Fibroblast of pulmonary artery (primary cell): ENCODE measurements around the gene DUSP19.
A peak's percentile ranks its signal among the peaks of the same experiment; 100 is the strongest.

Experiments used
- DNase-seq: peaks from one replicate; pipeline ENCODE4 v3.0.0-alpha.2; 2010; ENCODE audit warnings: low read depth
- H3K4me3 ChIP-seq: replicated peaks from 2 replicates; pipeline ENCODE4 v1.5.1; 2011; ENCODE audit warnings: low read depth, mild to moderate bottlenecking, control low read depth, low read length, moderate library complexity
- CTCF ChIP-seq: IDR thresholded peaks from 2 replicates; pipeline ENCODE4 v1.5.1; 2011; ENCODE audit warnings: mild to moderate bottlenecking, control low read depth, low read length, inconsistent platforms; ENCODE audit errors: missing control alignments

Gene DUSP19

DNA sequence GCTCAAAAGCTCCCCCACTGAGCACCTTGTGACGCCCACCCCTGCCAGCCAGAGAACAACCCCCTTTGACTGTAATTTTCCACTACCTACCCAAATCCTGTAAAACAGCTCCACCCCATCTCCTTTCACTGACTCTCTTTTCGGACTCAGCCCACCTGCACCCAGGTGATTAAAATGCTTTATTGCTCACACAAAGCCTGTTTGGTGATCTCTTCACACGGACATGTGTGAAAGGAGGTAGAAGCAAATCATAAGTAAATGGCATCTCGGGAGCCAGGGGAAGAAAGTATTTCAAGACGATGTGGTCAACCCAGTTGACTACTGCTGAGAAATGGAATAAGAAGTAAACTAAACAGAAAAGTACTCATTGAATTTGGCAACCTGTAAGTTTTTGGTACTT is 29.1 kb upstream of the DUSP19 start:
- no peak for TF ChIP-seq CTCF
- no peak for DNase-seq
- H3K4me3 ChIP-seq, result no peak overlapping the region

DNA sequence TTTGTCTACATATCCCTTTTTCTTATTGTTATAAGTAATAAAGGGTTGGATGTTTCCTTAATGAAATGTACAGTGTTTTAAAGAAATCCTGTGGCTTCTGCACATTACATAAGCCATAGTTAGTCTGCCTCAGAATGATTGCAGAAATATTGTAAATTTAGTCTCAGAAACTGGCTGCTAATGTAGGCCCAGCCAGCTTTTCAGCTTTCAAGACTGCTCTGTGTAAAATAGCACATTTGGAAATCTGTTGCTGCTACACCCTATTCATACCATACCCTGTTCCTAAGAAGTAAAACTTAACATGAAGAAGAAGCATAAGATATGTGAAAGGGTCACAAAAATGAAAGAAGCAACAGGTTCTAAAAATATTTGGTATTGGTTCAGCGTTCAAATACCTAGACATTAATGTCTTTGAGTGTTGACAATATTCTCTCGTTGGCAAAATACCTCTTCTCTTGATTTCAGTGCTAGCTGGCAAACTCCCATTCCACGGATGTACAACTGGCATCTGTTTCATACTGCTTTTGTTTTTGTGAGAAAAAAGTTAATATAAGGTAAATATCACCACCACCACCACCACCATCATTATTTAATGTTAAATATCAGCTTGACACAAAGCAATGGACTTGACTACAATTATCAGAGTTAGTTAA is 21.1 kb upstream of the DUSP19 start:
- no peak for TF ChIP-seq CTCF
- no peak for DNase-seq
- no peak overlapping the region for H3K4me3 ChIP-seq

DNA sequence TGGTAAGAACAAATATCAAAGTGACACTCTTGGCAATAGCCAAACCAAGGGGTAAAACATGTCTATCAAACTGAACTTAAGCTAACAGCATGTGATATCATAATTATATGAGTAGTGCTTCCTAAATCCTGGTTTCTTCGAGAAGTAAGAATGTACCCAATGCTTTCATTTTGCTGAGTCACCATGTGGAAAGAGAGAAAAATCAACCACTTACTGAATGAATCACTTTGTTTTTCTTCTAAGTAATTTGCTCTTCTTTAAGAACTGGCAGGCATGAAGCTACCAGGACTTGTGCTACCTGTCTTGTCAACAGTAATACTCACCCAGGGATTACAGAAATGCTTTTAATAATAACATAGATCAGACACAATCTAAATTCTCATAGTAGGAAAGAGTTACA is 19.0 kb upstream of the DUSP19 start:
- TF ChIP-seq CTCF, result no peak
- no peak overlapping the region for H3K4me3 ChIP-seq
- peak; percentile 85 for DNase-seq

GRCh38 chr2:183060571-183061231 is 17.8 kb upstream of the DUSP19 start:
- no peak overlapping the region for H3K4me3 ChIP-seq
- no peak for DNase-seq
- TF ChIP-seq CTCF, result no peak

GRCh38 chr2:183063083-183063482 is 15.5 kb upstream of the DUSP19 start:
- H3K4me3 ChIP-seq, result no peak overlapping the region
- no peak for TF ChIP-seq CTCF
- DNase-seq, result peak; percentile 94

DNA sequence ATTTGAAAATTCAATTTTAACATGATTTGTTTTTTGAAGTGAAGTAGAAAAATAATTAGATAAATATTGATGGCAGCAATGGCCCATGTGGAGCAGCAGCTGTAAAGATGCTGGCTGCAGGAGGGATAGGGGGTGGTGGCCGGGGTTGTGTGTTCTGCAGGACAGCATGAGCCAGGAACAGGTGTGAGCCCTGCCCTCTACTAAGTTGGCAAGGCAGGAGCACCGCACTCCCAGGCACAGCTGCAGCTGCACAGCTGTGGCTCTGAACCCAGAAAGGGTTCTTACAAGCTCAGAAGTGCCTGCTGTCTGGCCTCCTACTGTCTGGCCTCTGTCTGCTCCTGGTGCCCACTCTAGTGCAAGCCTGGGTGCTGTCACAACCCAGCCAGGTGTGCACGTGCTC is 10.0 kb upstream of the DUSP19 start:
- no peak for DNase-seq
- no peak overlapping the region for H3K4me3 ChIP-seq

More for the DNA sequence above, 10.0 kb upstream of the DUSP19 start:
- TF ChIP-seq CTCF, result no peak
